Mucosa of descending colon (tissue), 3 donors: ENCODE results near the gene ENKUR. TPM values are rescaled to one million over a fixed set of nuclear protein-coding genes. Genes with fewer than 3 reads are reported as not detected.

ENCODE experiments used
- ATAC-seq: fragments of 200-7000 bp; cut with Tn5 transposase; one replicate; pipeline ENCODE4 v1.9.1; 2020; ENCODE audit warnings: mild to moderate bottlenecking, moderate library complexity
- DNase-seq, 3 donors: peaks; one replicate each; pipeline ENCODE4 v3.0.0-alpha.2; 2020
- H3K36me3 ChIP-seq: fragments of 200-600 bp; one replicate; pipeline ENCODE4 v1.8.0; 2021; ENCODE audit warnings: low read depth, mild to moderate bottlenecking
- H3K4me1 ChIP-seq: fragments of 200-600 bp; one replicate; pipeline ENCODE4 v1.8.0; 2021; ENCODE audit warnings: low read depth, mild to moderate bottlenecking
- H3K4me3 ChIP-seq: fragments of 200-600 bp; one replicate; pipeline ENCODE4 v1.8.0; 2021; ENCODE audit warnings: mild to moderate bottlenecking
- H3K9me3 ChIP-seq: fragments of 200-600 bp; one replicate; pipeline ENCODE4 v1.8.0; 2021; ENCODE audit warnings: mild to moderate bottlenecking
- CTCF ChIP-seq: fragments of 200-600 bp; IDR thresholded peaks from one replicate; pipeline ENCODE4 v1.8.0; 2022; ENCODE audit warnings: antibody characterized with exemption, mild to moderate bottlenecking
- intact Hi-C, 2 donors: fragments of 100-400 bp; cut with DNase I in 1 of 2; cut with micrococcal nuclease in 1 of 2; formaldehyde crosslinking; loops; one replicate each; pipeline versions ENCODE4 v1.11.0 to v1.11.1; 2022; cut with DNase I, micrococcal nuclease
- total RNA-seq, 3 donors: library from RNA; stranded (reverse); fragmentation: NEBNext Ultra II Directional in 2 of 3; extraction: Animal tissue kit (Norgen Biotek cat#: 25700) in 2 of 3; gene quantifications; one replicate each; pipeline versions ENCODE4 v1.2.1 to v1.2.4, GENCODE V29; 2021 to 2023
- donor health status: DM: no; HTN: no; CAD: no; lungs with moderate emphysema.
- donor health status: DM: no; HTN: no; CAD: no.
- donor health status: DM: no; HTN: yes; CAD: no.

ENKUR gene
- total RNA-seq, 3 donors from 2014 or later, result 0.32 to 0.98 (median 0.77) TPM

DNA sequence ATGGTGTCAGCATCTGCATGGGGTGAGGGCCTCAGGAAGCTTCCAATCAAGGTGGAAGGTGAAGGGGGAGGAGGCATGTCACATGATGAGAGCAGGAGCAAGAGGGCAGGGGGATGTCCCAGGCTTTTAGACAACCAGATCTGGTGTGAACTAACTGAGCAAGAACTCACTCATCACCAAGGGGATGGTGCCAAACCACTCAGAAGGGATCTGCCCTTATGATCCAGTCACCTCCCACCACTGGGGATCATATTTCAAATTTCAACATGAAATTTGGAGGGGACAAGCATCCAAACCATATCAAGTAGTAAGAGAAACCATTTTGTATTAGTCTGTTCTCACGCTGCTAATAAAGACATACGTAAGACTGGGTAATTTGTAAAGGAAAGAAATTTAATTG is 34.0 kb upstream of the ENKUR start:
- Histone ChIP-seq H3K4me3 (no peak overlapping the region), H3K36me3 (no peaks in the 10 kb centered on the region), H3K9me3 (no peaks in the 10 kb centered on the region), H3K4me1 (peaks cover 6% of the 10 kb centered on the region)
- DNase-seq (no peak), ATAC-seq (no peak)
- no peak for TF ChIP-seq CTCF
- intact Hi-C loops, result no loop called here

- peak in 2 of 3 donors; percentile 43 to 50 for DNase-seq
- Histone ChIP-seq H3K36me3 (no peaks in the 10 kb centered on the region), H3K4me3 (no peak overlapping the region), H3K9me3 (no peaks in the 10 kb centered on the region), H3K4me1 (peaks cover 6% of the 10 kb centered on the region)
- intact Hi-C loops, result no loop called here
- ATAC-seq, result peak; percentile 98
- no peak for TF ChIP-seq CTCF
Measured at GRCh38 chr10:25048450-25048849, 32.5 kb upstream of the ENKUR start.

DNA sequence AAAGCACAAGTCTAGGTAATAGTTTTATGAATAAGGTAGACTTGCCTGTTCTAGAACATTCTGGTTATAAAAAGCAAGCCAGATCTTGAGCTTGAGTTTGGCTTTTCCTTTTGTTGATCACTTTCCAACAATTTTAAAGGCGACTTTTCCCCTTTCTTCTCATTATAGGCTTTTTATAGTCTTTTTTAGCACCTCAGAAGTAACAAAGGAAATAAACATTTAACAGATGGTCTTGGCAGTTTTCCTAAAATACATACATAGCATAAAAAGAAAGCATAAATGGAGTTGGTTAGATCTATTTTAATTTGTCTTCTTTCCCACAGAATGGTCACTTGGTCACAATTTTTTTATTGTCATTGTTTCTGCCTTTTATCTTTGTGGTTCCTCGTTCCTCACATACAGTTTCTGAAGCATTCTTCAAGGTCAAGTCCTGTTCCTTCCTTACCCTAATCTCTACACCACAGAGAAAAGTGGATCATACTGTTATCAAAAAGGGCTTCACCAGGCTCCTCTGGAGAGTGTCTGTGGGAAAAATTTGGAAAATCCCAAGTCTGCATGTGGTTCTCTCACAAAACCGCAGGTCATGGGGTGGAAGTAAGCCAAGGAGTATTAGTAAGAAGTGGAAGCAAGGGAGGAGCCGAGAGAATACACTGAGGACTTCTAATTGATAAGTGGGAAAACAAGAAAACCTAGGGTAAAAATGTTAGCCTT is 31.8 kb upstream of the ENKUR start:
- Histone ChIP-seq H3K9me3 (no peaks in the 10 kb centered on the region), H3K4me1 (peaks cover 6% of the 10 kb centered on the region), H3K4me3 (no peak overlapping the region), H3K36me3 (no peaks in the 10 kb centered on the region)
- ATAC-seq, result peak; percentile 16
- DNase-seq, result no peak
- TF ChIP-seq CTCF, result no peak
- intact Hi-C loops, result no loop called here

- Histone ChIP-seq H3K36me3 (no peaks in the 10 kb centered on the region), H3K4me3 (no peak overlapping the region), H3K9me3 (no peaks in the 10 kb centered on the region), H3K4me1 (peaks cover 6% of the 10 kb centered on the region)
- ATAC-seq (no peak), DNase-seq (no peak)
- intact Hi-C loops, result no loop called here
- no peak for TF ChIP-seq CTCF
Measured at GRCh38 chr10:25047088-25047487, 31.1 kb upstream of the ENKUR start.

DNA sequence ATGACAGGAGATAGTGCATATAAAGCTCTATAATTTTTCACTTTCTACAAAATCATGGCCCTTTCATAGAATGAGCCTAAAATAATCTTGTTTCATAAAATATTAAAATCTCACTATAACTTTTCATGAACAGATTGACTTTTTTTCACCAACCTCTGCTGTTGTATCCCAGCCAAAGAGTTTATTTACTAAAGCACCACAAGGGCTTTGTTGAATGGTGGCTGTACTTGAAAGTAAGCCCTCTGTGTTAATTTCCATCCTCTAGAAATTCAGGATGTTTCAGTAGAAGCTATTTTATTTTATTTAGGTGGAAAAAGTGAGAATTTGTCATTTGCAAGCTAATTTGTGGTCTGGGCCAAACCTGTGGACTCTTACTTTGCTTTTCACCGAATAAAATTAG is 30.7 kb upstream of the ENKUR start:
- no peaks in the 10 kb centered on the region for H3K9me3 ChIP-seq
- no peak overlapping the region for H3K4me3 ChIP-seq
- intact Hi-C loops, result no loop called here
- peaks cover 6% of the 10 kb centered on the region for H3K4me1 ChIP-seq
- H3K36me3 ChIP-seq, result no peaks in the 10 kb centered on the region
- no peak for DNase-seq
- TF ChIP-seq CTCF, result no peak
- ATAC-seq, result no peak

DNA sequence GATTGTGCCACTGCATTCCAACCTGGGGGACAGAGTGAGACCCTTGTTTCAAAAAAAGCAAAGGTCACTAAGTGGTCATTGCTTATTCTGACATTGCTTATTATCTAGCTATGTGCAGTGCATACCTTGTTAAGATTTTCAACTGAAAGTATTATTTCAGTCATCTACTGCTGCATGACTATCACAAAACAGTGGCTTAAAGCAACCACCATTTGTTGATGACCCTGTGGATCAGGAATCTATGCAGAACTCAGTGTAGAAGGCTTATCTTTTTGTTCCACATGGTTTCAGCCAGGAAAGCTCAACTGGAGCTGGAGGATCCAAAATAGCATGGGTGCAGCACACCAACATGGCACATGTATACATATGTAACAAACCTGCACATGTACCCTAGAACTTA is 23.6 kb upstream of the ENKUR start:
- Histone ChIP-seq H3K36me3 (no peaks in the 10 kb centered on the region), H3K4me1 (no peaks in the 10 kb centered on the region), H3K9me3 (no peaks in the 10 kb centered on the region), H3K4me3 (no peak overlapping the region)
- no peak for TF ChIP-seq CTCF
- ATAC-seq (no peak), DNase-seq (no peak)
- intact Hi-C loops, result no loop called here
